Stimulated activated CD4-positive, alpha-beta T cell treated with anti-CD3 and anti-CD28 coated beads, Interleukin-2, amount 100 ng/mL, for 48 hours (primary cell): ENCODE measurements around the gene MATN1.
A peak's percentile ranks its signal among the peaks of the same experiment; 100 is the strongest.

ENCODE experiments used
- DNase-seq, 2 donors: peaks; one replicate each; pipeline ENCODE4 v3.0.0-alpha.2; 2020

MATN1 gene

GRCh38 chr1:30730346-30731108 lies 7.1 kb upstream of the MATN1 start:
- no peak for DNase-seq

DNA sequence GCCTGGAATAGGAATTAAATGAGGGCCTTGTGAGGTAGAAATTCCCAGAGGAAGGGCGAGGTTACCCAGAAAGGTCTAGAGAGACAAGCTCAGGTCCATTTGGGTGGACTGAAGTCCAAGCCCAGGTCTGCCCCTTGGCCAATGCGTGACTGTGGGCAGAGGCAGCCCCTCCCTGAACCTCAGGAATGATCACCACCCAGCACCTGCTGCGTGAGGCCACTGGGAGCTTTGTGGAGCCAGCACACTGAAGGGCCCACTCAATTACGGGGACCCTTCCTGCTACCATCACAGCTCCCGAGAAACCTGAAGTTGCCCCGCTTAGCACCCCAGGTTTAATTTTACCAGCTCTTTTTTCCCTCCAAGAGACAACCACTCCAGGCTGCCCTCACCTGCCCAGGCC lies 6.5 kb upstream of the MATN1 start:
- DNase-seq: no peak

GRCh38 chr1:30728832-30729638 lies 5.7 kb upstream of the MATN1 start:
- DNase-seq: no peak

- DNase-seq: no peak
Measured at GRCh38 chr1:30728340-30728739, 5.0 kb upstream of the MATN1 start.

DNA sequence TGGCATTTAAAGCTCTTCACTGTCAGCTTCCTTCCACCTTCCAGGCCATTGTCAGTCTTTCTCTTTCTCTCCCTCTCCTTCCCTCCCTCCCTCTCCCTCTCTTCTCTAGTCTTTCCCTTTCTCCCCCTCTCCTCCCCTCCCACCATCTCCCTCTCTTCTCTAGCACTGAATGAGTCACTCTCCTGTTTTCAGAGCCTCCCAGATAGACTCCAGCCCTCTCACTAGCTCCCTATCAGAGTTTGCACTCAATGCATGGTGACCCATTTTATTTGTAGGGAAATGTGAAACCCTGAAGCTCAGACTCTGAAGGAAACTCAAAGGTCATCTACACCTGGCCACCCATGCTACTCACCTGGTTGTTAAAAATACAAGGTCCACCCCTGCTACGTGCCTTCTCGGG lies 4.4 kb upstream of the MATN1 start:
- DNase-seq: no peak

DNA sequence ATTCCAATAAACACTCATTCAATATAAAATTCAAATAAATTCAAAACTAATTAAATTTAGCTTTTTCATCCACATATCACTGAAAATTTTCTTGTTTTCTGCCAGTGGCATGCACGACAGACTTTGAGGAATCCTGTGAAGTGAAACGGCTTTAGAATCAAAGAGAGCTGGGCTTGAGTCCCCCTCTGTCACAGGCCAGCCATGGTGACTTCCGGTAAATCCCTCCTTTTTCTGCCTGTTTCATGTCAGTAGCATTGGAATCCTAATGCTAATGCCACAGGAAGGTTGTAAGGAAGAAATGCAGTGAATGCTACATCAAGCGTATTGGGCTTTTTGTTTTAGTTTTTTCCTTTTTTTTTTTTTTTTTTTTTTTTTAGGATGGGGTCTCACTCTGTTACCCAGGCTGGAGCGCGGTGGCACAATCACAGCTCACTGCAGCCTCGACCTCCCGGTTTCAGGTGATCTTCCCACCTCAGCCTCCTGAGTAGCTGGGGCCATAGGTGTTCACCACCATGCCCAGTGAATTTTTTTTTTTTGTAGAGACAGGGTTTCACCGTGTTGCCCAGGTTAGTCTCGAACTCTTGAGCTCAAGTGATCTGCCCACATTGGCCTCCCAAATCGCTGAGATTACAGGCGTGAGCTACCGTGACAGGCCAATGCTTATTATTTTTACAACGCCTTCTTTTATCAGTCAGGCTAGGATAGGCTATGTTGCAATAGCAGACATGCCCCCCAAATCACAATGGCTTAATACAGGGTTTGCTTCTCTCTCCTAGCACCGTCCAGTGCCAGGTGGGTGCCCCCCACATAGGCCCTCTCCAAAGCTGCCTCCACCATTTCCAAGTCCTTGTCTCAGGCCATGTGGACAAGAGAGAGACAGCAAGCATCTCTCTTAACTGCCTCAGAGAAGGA lies 3.6 kb upstream of the MATN1 start:
- DNase-seq: no peak

- DNase-seq: no peak
Measured at GRCh38 chr1:30726236-30726635, 2.9 kb upstream of the MATN1 start.

GRCh38 chr1:30725450-30726095 lies 2.2 kb upstream of the MATN1 start:
- no peak for DNase-seq

GRCh38 chr1:30724655-30725421 lies 1.5 kb upstream of the MATN1 start:
- DNase-seq: no peak

- DNase-seq: no peak
Measured at GRCh38 chr1:30724175-30724574, 790 bp upstream of the MATN1 start.

GRCh38 chr1:30721812-30722537 lies 1.4 kb downstream of the MATN1 start:
- no peak for DNase-seq

DNA sequence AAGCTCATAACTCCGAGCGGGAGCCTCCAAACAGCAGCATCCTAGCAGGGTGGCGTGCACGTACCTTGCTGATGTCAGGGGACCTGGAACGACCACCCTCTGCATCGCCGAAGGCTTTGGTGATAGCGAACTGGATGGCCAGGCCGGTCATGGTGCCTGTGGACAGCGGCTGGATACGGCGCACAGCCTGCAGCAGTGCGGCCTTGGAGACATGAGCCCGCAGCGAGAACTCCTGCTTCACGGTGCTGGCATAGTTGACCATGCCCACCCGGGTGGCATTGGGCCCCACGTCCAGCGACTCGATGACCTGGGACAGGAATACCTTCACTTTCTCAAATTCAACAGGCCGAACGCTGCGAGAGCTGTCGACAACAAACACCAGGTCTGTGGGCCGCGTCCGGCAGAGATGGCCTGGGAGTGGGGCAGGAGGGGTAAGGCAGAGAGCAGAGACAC lies 2.0 kb downstream of the MATN1 start:
- DNase-seq: no peak

DNA sequence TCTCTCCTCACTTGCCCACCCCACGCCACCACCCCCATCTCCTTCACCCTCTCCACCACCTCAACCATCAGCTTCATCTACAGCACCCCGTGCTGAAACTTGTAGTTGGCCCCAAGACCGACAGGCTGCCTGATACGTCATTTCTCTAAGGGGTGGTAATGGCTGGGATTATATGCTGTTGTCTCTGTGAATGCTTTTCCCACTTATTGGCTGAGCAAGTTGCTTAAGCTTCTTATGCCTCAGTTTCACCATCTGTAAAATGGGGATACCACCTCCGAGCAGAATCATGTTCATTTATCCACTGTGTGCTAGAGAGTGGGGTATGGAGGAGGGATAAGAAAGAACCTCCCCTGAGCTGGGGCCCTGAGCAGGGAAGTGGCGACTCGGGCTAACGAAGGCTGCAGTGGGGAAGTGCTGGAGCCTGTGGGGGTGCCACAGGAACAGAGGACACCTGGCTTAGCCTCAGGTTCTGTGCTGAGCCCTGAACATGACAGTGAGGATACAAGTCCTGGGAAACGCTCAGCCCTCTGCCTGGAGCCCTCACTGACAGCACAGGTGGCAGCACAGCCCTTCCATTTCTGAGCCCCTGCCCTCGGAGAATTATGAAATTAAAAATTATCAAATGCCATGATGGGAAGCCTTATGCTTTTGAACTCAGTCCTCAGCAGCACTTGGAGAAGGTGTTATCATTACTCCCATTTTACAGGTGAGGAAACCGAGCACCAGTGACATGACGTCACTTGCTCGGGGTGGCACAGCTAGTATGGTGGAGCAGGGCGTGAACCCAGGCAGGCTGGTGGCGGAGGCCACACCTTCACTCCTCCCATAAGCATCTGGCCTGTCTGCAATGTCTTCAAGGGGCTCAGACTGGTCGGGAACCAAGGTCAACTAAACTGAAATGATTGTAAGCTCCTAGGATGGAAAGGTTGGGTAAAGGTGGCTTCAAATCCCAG lies 2.8 kb downstream of the MATN1 start:
- no peak for DNase-seq

- peak in 1 of 2 donors; percentile 91 for DNase-seq
Measured at GRCh38 chr1:30719406-30720270, 3.7 kb downstream of the MATN1 start.

- DNase-seq: peak in 1 of 2 donors; percentile 81
Measured at GRCh38 chr1:30718636-30719405, 4.6 kb downstream of the MATN1 start.

- DNase-seq: peak; percentile 99 to 100
Measured at GRCh38 chr1:30718091-30718635, 5.2 kb downstream of the MATN1 start.

DNA sequence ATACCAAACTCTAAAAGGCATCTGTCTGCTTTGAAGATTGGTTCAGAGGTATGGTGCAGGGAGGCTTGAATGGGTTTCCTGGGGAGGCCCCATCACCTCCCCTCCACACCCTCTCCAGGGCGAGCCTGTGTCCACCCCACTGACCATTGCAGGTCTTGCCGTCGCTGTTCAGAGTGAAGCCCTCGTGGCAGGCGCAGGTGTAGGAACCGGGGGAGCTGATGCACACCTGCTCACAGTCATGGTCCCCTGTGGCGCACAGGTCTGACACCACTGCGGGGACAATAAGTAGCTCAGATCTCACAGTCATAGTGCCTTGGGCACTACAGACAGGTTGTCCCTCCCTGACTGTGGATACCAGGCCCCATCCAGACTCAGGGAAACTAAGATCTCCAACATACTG lies 6.7 kb downstream of the MATN1 start:
- no peak for DNase-seq

DNA sequence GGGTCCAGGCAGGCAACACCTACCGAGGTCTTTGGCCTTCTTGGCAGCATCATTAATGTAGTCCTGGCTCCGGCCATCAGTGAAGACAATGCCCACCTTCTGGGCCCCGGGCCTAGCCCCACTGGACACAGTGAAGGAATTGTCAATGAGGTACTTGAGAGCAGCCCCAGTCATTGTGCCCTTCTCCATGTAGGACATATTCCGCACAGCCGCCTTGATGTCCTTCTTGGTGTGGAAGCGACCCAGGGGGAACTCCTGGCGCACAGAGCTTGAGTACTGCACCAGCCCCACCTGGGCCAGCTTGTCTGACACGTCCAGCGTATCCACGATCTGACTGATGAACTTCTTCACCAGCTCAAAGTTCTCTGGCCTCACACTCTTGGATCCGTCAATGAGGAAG lies 7.5 kb downstream of the MATN1 start:
- no peak for DNase-seq
